Measurements from ENCODE around the gene GAPVD1. TPM values are rescaled to one million over a fixed set of nuclear protein-coding genes. Genes with fewer than 3 reads are reported as not detected.
"Not testable (repeated sequence)": the region's sequence is repeated elsewhere in the genome, so short reads cannot be mapped to it uniquely, and the experiment has no call there.

The GAPVD1 gene
- total RNA-seq, 1 donor from 2014 or later: 33.4 TPM

GRCh38 chr9:125399165-125399564 is 137.5 kb downstream of the GAPVD1 start:
- H3K27me3 ChIP-seq (ENCODE audit: low read depth): no peaks in the 10 kb centered on the region
- H3K4me1 ChIP-seq: no peaks in the 10 kb centered on the region
- no peaks in the 10 kb centered on the region for H3K9me3 ChIP-seq (replicated peaks)
- intact Hi-C loops (cut with micrococcal nuclease): no loop called here
- H3K36me3 ChIP-seq: no peaks in the 10 kb centered on the region
- no peak for DNase-seq
- H3K27ac ChIP-seq (replicated peaks): no peak overlapping the region
- no peak overlapping the region for H3K4me3 ChIP-seq
- TF ChIP-seq CTCF (IDR thresholded peaks at IDR 0.05; ENCODE audit: borderline replicate concordance): no peak

- DNase-seq: no peak
- intact Hi-C loops (cut with micrococcal nuclease): no loop called here
Measured at GRCh38 chr9:125399666-125400065, 138.0 kb downstream of the GAPVD1 start.

GRCh38 chr9:125400232-125400631 is 138.6 kb downstream of the GAPVD1 start:
- H3K27me3 ChIP-seq (ENCODE audit: low read depth); H3K27ac ChIP-seq (replicated peaks); H3K4me3 ChIP-seq; H3K9me3 ChIP-seq (replicated peaks); H3K36me3 ChIP-seq; intact Hi-C loops (cut with micrococcal nuclease); H3K4me1 ChIP-seq; DNase-seq: not testable (repeated sequence)

More at GRCh38 chr9:125399666-125400065, 138.0 kb downstream of the GAPVD1 start:
- Histone ChIP-seq H3K27ac (replicated peaks) (no peak overlapping the region), H3K4me3 (no peak overlapping the region), H3K36me3 (no peaks in the 10 kb centered on the region), H3K27me3 (ENCODE audit: low read depth) (no peaks in the 10 kb centered on the region), H3K9me3 (replicated peaks) (no peaks in the 10 kb centered on the region), H3K4me1 (no peaks in the 10 kb centered on the region)
- TF ChIP-seq CTCF (IDR thresholded peaks at IDR 0.05; ENCODE audit: borderline replicate concordance): no peak

- Histone ChIP-seq H3K4me1 (no peaks in the 10 kb centered on the region), H3K27ac (replicated peaks) (no peak overlapping the region), H3K4me3 (no peak overlapping the region), H3K27me3 (ENCODE audit: low read depth) (no peaks in the 10 kb centered on the region), H3K9me3 (replicated peaks) (no peaks in the 10 kb centered on the region), H3K36me3 (no peaks in the 10 kb centered on the region)
- intact Hi-C loops (cut with micrococcal nuclease): no loop called here
- no peak for DNase-seq
- no peak for TF ChIP-seq CTCF (IDR thresholded peaks at IDR 0.05; ENCODE audit: borderline replicate concordance)
Measured at GRCh38 chr9:125400725-125401716, 139.4 kb downstream of the GAPVD1 start.

- no peaks in the 10 kb centered on the region for H3K9me3 ChIP-seq (replicated peaks)
- H3K27ac ChIP-seq (replicated peaks): no peak overlapping the region
- H3K4me1 ChIP-seq: peaks cover 12% of the 10 kb centered on the region
- TF ChIP-seq CTCF (IDR thresholded peaks at IDR 0.05; ENCODE audit: borderline replicate concordance): no peak
- no peak overlapping the region for H3K4me3 ChIP-seq
- H3K36me3 ChIP-seq: no peaks in the 10 kb centered on the region
- intact Hi-C loops (cut with micrococcal nuclease): loop anchor here (5.0 kb wide), 1 partner anchor 228 kb away; no protein-coding TSS in a partner anchor
- DNase-seq: no peak
- peaks cover 7% of the 10 kb centered on the region for H3K27me3 ChIP-seq (ENCODE audit: low read depth)
Measured at GRCh38 chr9:125404733-125405132, 143.1 kb downstream of the GAPVD1 start.
